Stimulated activated CD4-positive, alpha-beta T cell treated with anti-CD3 and anti-CD28 coated beads, Interleukin-15, amount 100 ng/mL, for 24 hours (primary cell): Measurements from ENCODE around the gene RD3L.
A peak's percentile ranks its signal among the peaks of the same experiment; 100 is the strongest.
"Not testable (repeated sequence)": the region's sequence is repeated elsewhere in the genome, so short reads cannot be mapped to it uniquely, and the experiment has no call there.

Source experiments
- DNase-seq: peaks from one replicate; pipeline ENCODE4 v3.0.0-alpha.2; 2020

The RD3L gene

DNA sequence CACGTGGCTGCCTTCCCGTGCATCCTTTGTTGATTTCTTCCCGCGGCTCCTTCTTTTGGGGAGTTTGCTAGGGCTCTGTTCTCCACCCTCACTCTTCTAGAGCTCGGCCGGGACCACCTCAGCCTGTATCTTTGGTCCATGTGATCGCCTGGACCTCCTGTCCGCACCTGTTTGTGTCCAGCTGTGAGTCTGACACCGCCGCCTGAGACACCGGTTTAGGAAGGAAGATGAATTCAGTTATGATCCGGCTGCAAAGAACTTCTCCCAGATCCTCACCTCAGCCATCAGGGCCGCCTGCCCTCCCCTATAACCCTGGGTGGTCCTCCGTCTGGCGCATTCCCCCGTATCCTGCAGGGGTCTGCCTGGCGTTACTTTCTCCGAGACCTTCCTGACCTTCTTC is 14.8 kb downstream of the RD3L start:
- no peak for DNase-seq

- DNase-seq = no peak
These were observed 17.0 kb downstream of the RD3L start for GRCh38 chr14:103925316-103925715.

GRCh38 chr14:103923863-103924262 is 18.5 kb downstream of the RD3L start:
- DNase-seq = no peak

- not testable (repeated sequence) for DNase-seq
These were observed 20.5 kb downstream of the RD3L start for GRCh38 chr14:103921855-103922200.

- peak; percentile 95 for DNase-seq
These were observed 21.1 kb downstream of the RD3L start for GRCh38 chr14:103920981-103921854.

GRCh38 chr14:103916636-103917262 is 25.6 kb downstream of the RD3L start:
- no peak for DNase-seq

GRCh38 chr14:103915616-103916015 is 26.7 kb downstream of the RD3L start:
- DNase-seq = no peak

DNA sequence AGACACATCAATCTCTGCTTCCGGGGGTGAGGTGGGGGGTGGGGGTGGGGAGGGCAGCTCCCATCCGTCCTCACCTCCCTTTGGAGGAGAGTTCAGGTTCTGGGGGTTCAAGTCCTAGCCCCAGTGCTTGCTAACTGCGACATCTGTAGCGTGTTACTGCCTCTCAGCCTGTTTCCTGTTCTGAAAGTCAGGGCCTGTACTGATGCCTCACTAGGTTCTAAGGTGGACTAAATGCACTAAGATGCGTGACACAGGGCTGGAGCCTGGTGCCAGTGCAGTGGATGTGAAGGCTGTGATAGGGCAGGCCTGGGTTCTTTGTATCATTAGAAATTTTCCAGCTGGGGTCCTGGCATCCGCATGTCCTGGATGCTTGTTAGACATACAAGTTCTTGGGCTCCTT is 31.3 kb downstream of the RD3L start:
- DNase-seq = no peak

DNA sequence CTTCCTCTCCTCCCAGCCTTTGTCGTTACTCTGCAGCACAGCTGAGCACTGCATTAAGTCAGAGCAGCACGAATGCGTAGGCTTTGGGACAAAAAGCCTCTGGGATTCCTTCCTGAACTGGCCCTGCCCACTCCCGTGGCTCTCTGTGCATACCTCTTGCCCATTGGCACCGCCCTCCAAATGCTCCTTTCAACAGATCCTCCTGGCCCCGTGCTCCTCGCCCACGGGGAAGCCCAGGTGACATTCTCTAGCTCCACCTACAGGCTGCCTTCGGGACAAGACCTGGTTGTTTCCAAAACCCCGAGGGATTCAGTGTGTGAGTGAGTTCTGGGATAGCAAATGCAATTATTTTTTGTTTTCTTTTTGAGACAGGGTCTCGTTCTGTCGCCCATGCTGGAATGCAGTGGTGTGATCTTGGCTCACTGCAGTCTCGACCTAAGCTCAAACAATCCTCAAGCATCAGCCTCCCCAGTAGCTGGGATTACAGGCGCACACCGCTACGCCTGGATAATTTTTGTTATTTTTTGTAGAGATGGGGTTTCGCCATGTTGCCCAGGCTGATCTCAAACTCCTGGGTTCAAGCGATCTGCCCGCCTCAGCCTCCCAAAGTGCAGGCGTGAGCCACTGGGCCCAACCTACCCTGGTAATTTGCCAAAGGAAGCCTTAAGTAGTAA is 31.9 kb downstream of the RD3L start:
- DNase-seq = peak; percentile 81

GRCh38 chr14:103909531-103910261 is 32.6 kb downstream of the RD3L start:
- no peak for DNase-seq

DNA sequence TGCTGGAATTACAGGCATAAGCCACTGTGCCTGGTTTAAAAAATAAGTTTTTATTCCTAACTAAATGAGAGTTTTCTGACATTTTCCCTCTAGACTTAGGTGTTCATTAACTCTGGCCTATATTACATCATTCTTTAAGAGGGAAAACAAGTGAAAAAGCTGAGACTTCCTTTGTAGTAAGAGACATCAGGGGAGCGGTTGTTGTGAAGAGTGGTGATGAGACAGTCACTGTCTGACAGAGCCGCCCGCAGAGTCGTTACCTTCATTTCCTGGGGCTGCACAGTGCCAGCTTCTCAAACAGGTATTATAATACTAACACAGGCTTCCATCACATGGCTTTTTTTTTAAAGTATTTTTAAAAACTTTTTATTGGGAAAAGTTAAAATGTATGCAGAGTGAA is 33.7 kb downstream of the RD3L start:
- no peak for DNase-seq

DNA sequence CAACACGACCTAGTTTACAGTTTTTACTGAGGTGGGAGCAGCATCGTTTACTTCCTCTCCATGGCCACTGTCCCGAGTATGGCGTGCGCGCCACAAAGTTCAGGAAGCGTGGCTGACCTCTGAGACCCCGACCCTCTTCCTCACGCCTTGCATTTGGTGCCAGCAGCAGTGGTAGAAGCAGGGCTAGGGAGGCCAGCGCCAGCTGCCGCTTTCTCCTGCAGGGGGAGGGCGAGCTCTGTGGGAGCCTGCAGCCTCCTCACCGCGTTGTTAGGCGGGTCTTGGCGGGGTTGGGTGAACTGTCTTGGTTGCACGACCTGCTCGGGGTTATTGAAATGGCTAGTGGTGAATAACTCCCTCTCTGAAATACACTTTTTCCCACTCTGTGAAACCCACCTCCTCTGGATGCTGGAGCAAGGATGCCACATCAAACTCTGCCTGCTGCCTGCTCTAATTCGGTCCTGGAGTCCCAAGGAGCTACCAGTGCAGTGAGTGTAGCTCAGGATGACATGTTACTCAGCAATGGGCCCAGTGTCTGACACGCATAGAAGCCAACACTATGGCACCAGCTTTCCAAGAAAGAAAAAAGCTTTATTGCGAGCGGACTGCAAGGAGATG is 36.4 kb downstream of the RD3L start:
- peak; percentile 26 for DNase-seq

DNA sequence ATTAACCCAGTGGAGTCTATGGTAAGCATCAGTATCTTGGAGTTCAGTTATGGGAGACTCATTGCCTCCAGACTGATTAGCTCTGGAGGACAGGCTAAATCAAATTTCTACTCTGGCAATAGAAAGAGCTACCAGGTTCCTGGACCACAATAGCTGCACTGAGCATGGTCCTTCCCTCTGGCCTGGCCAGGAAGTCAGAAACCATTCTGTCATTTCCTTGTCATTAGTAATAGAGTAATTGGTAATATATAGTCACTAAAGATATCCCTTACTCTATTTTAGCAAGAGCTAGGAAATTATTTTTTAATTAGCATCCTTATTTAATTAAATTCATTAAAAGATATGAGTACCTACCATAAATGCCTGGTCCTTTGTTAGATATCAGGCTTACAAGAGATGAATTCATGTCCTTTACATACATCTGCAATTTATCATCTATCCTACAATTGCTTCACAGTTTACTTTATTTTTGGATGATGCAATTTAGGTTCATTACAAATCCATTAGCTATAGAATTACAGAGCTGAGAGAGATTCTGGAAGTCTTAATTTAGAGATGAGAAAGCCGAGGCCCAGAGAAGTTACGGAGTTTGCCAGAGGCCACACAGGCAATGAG is 37.7 kb downstream of the RD3L start:
- no peak for DNase-seq

GRCh38 chr14:103899833-103900232 is 42.5 kb downstream of the RD3L start:
- no peak for DNase-seq

DNA sequence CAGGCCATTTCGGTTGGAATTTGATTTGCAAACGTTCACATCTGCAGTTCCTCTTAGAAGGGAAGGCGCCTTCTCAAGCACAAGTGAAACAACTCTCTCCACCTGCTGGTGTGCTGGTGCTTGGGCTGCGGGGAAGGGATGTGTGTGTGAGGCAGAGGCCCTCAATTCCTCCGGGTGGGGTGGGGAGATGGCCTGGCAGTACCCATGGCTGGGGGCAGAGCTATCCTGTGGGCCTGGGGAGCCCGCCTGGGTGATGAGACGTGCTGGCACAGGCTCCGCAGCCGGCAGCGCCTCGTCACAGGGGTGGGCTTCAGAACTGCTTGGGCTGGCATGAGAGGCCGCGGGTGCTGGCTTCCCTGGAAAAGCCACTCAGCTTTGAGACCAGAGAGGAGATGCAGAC is 43.0 kb downstream of the RD3L start:
- no peak for DNase-seq

GRCh38 chr14:103898711-103899110 is 43.6 kb downstream of the RD3L start:
- no peak for DNase-seq

DNA sequence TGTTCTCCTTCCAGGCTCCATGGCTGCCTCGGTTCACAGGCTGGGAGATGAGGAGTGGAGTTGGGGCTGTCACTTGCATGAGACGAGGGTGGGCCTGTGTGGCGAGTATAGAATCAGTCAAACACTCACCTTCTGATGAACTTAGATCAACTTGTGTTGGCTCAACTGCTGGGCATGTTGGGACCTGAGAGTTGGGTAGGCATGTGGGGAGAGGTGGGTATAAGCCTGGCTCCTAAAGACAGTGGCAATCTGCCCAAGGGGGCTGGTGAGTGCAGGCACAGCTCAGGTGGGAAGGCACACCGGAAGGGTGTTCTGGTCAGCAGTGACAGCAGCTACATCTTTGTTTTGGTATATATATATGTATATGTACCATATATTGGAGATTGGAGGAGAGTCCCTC is 44.1 kb downstream of the RD3L start:
- no peak for DNase-seq

GRCh38 chr14:103897075-103897947 is 45.0 kb downstream of the RD3L start:
- DNase-seq = no peak

- no peak for DNase-seq
These were observed 45.8 kb downstream of the RD3L start for GRCh38 chr14:103896578-103896977.

GRCh38 chr14:103894723-103895059 is 47.6 kb downstream of the RD3L start:
- no peak for DNase-seq

DNA sequence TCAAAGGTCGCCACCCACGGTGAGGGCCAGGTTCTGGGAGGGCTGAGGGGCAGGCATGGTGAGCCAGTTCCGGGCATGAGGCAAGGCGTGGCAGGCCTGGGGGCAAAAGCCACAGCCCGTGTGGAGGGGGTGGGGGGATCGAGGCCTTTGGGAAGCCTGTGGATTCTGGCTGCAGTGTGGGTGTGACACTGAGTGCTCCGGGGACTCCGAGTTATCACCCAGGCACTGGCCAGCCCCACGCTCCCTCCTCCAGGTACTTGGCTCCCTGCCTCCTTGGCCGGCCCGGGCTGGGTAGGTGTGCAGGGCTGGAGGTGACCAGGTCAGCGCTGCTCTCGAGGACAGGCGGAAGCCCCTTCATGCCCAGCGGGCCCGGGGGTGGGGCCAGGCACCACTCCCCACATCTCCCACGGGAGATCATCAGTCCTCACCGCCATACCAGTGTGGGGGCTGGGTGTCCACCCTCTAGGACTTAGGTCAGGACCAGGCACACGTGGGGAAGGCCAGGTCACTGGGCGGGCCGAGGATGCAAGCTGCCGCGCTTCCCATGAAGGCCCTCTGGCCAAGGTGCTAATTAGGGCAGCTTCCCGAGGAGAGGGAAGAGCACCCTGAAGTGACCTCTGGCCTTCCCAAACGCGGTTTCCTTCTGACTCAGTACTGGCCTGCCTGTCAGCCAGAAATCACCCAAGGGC is 48.2 kb downstream of the RD3L start:
- no peak for DNase-seq
